D721Med (cell line): ENCODE data around the gene SLC1A2.

Source experiments
- DNase-seq: peaks from one replicate; pipeline ENCODE4 v3.0.0; 2011; ENCODE audit warnings: low spot score; ENCODE audit not compliant: insufficient read length
- FAIRE-seq: peaks from 2 replicates; lab custom pipeline; 2011; peaks lifted over from hg19 to GRCh38; lab: Jason Lieb, UNC
- CTCF ChIP-seq: IDR thresholded peaks from 2 replicates; pipeline ENCODE4 v1.5.1; 2012; ENCODE audit warnings: mild to moderate bottlenecking, control low read depth; ENCODE audit not compliant: insufficient read depth; ENCODE audit errors: missing control alignments

SLC1A2 gene

DNA sequence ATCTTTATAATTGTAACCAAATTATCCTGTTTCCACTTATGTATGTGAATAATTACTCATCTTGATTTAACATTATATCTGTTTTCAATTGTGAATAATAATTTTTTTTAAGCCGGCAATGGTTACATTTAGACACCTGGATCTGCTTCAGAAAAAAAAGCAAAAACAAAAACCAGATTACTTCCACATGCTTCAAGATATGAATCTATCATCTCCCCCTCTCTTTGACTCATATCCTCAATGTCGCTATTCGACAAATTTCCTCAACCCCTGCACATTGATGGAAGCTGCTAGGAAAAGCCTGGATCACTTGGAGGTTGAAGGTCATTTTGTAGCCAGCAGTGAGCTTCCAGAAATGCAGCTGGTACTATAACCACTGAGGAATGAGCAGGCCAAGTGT is 42.7 kb downstream of the SLC1A2 start:
- no peak for TF ChIP-seq CTCF
- no peak for DNase-seq
- no peak for FAIRE-seq

DNA sequence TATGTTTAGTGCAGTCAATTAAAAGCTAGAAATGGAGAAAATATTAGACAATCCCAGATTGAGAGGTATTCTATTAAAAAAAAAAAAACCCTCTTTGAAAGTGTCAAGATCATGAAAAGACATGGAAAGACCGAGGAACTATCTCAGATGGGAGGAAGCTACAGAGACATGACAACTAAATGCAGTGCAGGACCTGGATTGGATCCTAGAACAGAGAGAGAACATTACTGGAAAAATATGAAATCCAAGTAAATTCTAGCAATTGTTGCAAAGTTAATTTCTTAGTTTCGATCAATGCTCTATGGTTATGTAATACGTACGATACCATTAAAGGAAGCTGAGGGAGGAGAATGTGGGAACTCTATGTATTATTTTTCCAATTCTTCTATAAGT is 43.2 kb downstream of the SLC1A2 start:
- FAIRE-seq (no peak), DNase-seq (no peak)
- TF ChIP-seq CTCF: no peak

- DNase-seq: no peak
- no peak for FAIRE-seq
- no peak for TF ChIP-seq CTCF
These were observed 43.8 kb downstream of the SLC1A2 start for GRCh38 chr11:35375332-35376117.

GRCh38 chr11:35373284-35373933 is 45.9 kb downstream of the SLC1A2 start:
- DNase-seq (peak; percentile 73), FAIRE-seq (peak; percentile 87)
- no peak for TF ChIP-seq CTCF

- FAIRE-seq (no peak), DNase-seq (no peak)
- TF ChIP-seq CTCF: no peak
These were observed 46.6 kb downstream of the SLC1A2 start for GRCh38 chr11:35372565-35373283.

DNA sequence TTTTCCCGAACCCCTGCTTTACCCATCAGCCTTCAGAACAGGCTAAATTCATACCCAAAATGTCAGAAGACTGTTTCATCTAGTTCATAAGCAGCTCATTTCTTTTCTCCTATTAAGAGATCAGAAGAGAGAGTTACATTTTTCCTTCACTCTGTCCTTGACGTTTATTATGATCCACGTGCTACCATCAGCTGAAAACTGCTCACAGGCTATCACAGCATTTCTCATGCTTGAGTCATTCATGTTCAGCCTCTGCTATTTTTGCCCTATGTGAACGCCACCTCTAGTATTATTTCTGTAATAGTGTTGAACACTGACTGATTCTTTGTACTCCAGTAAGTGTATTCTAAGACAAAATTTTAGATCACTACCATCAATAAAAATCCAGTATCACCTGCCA is 51.9 kb downstream of the SLC1A2 start:
- DNase-seq (no peak), FAIRE-seq (no peak)
- no peak for TF ChIP-seq CTCF

DNA sequence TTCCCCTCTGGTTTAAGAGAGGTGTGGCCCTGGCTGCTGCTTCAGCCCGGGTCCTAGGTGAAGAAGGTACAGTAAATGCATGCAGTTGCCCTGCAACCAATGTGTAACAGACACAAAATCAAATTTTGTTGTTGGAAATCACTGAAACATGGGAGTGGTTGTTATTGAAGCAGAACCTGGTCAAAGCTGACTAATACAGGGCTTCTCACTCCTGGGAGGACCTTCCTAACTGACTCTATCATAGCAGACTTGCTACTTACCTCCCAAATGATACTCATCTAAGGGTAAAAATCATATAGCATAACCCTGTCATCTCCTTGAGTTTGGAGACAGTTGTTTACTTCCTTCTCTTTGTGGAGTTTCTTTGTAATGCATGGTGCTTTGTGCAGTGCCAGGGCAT is 52.6 kb downstream of the SLC1A2 start:
- no peak for TF ChIP-seq CTCF
- DNase-seq (no peak), FAIRE-seq (no peak)
